Mesothelial cell of epicardium (in vitro differentiated cells): ENCODE measurements around the gene MYO5B. TPM values are rescaled to one million over a fixed set of nuclear protein-coding genes. Genes with fewer than 3 reads are reported as not detected.

ENCODE experiments used
- DNase-seq, 2 experiments: peaks; one replicate each; pipeline ENCODE4 v3.0.0; 2021; ENCODE audit warnings: low spot score in 2 of 2; ENCODE audit not compliant: unreplicated experiment in 2 of 2
- H3K27ac Mint-ChIP-seq: 2 replicates; pipeline ENCODE4 v1.8.0; 2021; ENCODE audit warnings: mixed read lengths
- H3K27me3 Mint-ChIP-seq: 2 replicates; pipeline ENCODE4 v1.8.0; 2021; ENCODE audit warnings: low read depth, mixed read lengths
- H3K36me3 Mint-ChIP-seq: 2 replicates; pipeline ENCODE4 v1.8.0; 2021; ENCODE audit warnings: mixed read lengths
- H3K4me1 Mint-ChIP-seq: 2 replicates; pipeline ENCODE4 v1.8.0; 2021; ENCODE audit warnings: mixed read lengths
- H3K4me3 Mint-ChIP-seq: 2 replicates; pipeline ENCODE4 v1.8.0; 2021; ENCODE audit warnings: mild to moderate bottlenecking, moderate library complexity, mixed read lengths
- H3K9me3 Mint-ChIP-seq: 2 replicates; pipeline ENCODE4 v1.8.0; 2021; ENCODE audit warnings: mixed read lengths
- CTCF ChIP-seq: fragments of 200-600 bp; sonication (generic); IDR thresholded peaks from one replicate; pipeline ENCODE4 v1.5.0; 2021; ENCODE audit warnings: antibody characterized with exemption; ENCODE audit not compliant: unreplicated experiment
- total RNA-seq: library from RNA; stranded (reverse); gene quantifications from 3 replicates; pipeline ENCODE4 v1.2.1, GENCODE V29; 2021

MYO5B gene
- total RNA-seq, 1 donor from 2014 or later = 15.1 TPM

- DNase-seq = no peak
- Mint-ChIP-seq H3K36me3 (no peaks in the 10 kb centered on the region), H3K27ac (no peak overlapping the region), H3K4me1 (no peaks in the 10 kb centered on the region), H3K27me3 (no peaks in the 10 kb centered on the region), H3K4me3 (no peak overlapping the region), H3K9me3 (no peaks in the 10 kb centered on the region)
- TF ChIP-seq CTCF = no peak
These were observed 347.4 kb downstream of the MYO5B start for GRCh38 chr18:49847524-49847923.

GRCh38 chr18:49846718-49847470 is 348.1 kb downstream of the MYO5B start:
- no peaks in the 10 kb centered on the region for H3K27me3 Mint-ChIP-seq
- H3K4me3 Mint-ChIP-seq = no peak overlapping the region
- peak in 1 of 2 experiments; percentile 21 for DNase-seq
- peaks cover 3% of the 10 kb centered on the region for H3K4me1 Mint-ChIP-seq
- no peaks in the 10 kb centered on the region for H3K36me3 Mint-ChIP-seq
- TF ChIP-seq CTCF = no peak
- H3K9me3 Mint-ChIP-seq = no peaks in the 10 kb centered on the region
- H3K27ac Mint-ChIP-seq = no peak overlapping the region

- Mint-ChIP-seq H3K9me3 (no peaks in the 10 kb centered on the region), H3K27me3 (no peaks in the 10 kb centered on the region), H3K36me3 (no peaks in the 10 kb centered on the region), H3K4me3 (no peak overlapping the region), H3K27ac (no peak overlapping the region), H3K4me1 (peaks cover 3% of the 10 kb centered on the region)
- no peak for TF ChIP-seq CTCF
- no peak for DNase-seq
These were observed 348.6 kb downstream of the MYO5B start for GRCh38 chr18:49846361-49846662.

GRCh38 chr18:49845629-49846360 is 349.2 kb downstream of the MYO5B start:
- no peak for TF ChIP-seq CTCF
- peak in 1 of 2 experiments; percentile 31 for DNase-seq
- no peak overlapping the region for H3K27ac Mint-ChIP-seq
- no peaks in the 10 kb centered on the region for H3K27me3 Mint-ChIP-seq
- no peaks in the 10 kb centered on the region for H3K36me3 Mint-ChIP-seq
- no peaks in the 10 kb centered on the region for H3K9me3 Mint-ChIP-seq
- peaks cover 3% of the 10 kb centered on the region for H3K4me1 Mint-ChIP-seq
- no peak overlapping the region for H3K4me3 Mint-ChIP-seq

- no peaks in the 10 kb centered on the region for H3K9me3 Mint-ChIP-seq
These were observed 350.0 kb downstream of the MYO5B start for GRCh38 chr18:49844903-49845302.

More at GRCh38 chr18:49844903-49845302, 350.0 kb downstream of the MYO5B start:
- Mint-ChIP-seq H3K36me3 (no peaks in the 10 kb centered on the region), H3K27ac (no peak overlapping the region), H3K27me3 (no peaks in the 10 kb centered on the region), H3K4me1 (peaks cover 3% of the 10 kb centered on the region), H3K4me3 (no peak overlapping the region)
- no peak for DNase-seq
- no peak for TF ChIP-seq CTCF
